GM13977 (cell line): ENCODE results near the gene PARL.

Experiments used
- DNase-seq: peaks from one replicate; pipeline ENCODE4 v3.0.0; 2012; ENCODE audit warnings: low spot score
- CTCF ChIP-seq: IDR thresholded peaks from 2 replicates; pipeline ENCODE4 v1.5.1; 2012; ENCODE audit warnings: mild to moderate bottlenecking, control low read depth; ENCODE audit not compliant: insufficient read depth; ENCODE audit errors: extremely low read depth, missing control alignments
- in situ Hi-C: fragments of 300-500 bp; cut with MboI; formaldehyde crosslinking; loops from one replicate; pipeline ENCODE4 v1.12.0; 2022; ENCODE audit warnings: low sequenced_read_pairs, low pct_unique_long_range_greater_than_20kb, mixed read lengths, inconsistent platforms; ENCODE audit not compliant: unreplicated experiment

PARL gene

GRCh38 chr3:183907176-183907575 lies 22.5 kb upstream of the PARL start:
- DNase-seq = no peak
- in situ Hi-C loops = loop anchor here (10.0 kb wide), 1 partner anchor 98 kb away; no protein-coding TSS in a partner anchor
- TF ChIP-seq CTCF = no peak

DNA sequence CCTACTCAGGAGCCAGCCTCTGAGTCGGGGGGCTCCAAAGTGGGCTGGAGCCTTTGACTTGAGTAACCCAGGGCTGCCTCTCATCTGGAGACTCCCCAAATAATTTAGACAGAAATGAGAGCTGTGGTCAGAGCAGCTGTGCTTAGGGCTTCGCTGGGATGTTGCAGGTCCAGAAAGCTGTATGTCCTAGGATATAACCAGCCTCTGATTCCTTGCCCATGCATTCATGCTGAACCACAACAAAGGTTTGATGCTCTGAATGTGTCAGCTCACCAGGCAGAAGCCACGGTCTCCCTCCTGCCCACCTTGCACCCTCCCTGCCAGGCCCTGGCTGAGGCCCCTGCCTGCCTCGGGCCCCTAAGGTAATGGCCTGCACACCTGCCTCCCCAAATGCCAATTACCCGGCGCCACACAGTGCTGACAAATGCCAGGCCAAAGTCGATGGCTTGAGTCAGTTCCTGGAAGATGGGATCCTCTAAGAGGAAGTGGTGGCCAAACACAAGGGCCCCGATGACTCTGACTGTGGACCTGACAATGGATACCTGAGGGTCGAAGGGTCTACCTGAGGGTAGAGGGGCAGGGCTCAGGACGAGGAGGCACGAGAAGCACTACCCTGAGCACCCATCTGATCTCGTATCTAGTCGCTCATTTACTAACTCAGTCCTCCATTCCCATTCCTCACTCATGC lies 21.7 kb upstream of the PARL start:
- TF ChIP-seq CTCF = no peak
- DNase-seq = no peak
- in situ Hi-C loops = loop anchor here (10.0 kb wide), 1 partner anchor 98 kb away; no protein-coding TSS in a partner anchor

DNA sequence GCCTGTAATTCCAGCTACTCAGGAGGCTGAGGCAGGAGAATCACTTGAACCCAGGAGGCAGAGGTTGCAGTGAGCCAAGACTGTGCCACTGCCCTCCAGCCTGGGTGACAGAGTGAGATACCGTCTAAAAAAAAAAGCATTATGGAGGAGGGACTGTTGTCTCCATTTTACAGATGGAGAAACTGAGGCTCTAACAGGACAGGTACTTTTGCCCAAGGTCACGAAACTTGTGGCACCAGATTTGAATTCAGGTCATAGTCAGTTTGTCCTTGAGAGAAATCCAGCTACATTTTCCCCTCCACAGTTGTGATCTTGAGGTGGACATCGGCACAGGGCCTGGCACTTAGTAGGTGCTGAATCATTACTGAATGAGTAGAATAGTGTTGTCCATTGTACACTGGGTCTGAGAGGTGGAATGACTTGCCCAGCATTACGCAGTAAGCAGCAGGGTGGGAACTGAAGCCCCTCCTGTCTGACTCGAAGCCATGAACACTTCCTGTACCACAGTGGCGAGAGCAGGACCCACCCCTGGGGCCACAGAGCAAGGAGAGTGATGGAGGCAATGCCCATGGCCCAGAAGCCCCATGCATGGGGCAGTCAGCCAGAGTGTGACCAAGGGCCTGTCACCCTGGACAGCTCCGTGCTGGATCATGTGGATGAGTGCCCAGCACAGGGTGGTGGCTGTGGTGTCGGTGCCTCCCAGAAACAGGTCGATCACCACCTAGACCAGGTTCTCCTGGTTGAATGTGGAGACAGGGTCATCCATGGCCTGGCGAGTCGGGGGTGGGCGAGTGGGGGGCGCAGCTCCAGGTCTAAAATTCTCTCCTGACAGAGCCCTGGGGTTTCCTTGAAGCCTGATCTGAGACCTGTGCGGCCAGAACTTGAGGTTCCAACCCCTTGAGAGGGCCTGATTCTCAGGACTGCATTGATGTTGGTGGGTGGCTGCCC lies 20.4 kb upstream of the PARL start:
- no peak for TF ChIP-seq CTCF
- DNase-seq = no peak
- in situ Hi-C loops = loop anchor here (10.0 kb wide), 1 partner anchor 100 kb away; no protein-coding TSS in a partner anchor

GRCh38 chr3:183898028-183898431 lies 13.3 kb upstream of the PARL start:
- TF ChIP-seq CTCF = peak; percentile 17
- in situ Hi-C loops = loop anchor here (25.0 kb wide), 1 partner anchor 339 kb away; the partner anchor contains the start of genes ALG3, EEF1AKMT4 and VWA5B2
- DNase-seq = no peak

DNA sequence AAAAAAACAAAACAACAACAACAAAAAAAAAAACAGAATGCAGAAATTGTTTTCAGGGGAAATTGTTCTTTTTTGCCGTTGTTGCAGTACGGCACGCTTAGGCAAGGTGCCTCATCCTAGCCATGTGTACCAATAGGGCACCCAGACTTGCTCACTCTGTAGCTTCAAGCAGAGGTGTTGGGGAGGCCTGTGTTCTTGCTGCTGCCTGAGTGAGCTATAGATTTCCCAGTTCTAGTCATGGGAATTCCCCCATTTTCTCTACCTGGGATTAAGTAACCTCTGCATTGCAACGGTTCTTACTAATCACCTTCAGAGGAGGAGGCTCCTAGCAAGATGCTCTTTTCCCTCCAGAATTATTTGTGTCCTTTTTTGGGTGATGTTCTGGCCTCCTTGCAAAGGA lies 12.9 kb upstream of the PARL start:
- in situ Hi-C loops = loop anchor here (25.0 kb wide), 1 partner anchor 340 kb away; the partner anchor contains the start of genes ALG3, EEF1AKMT4 and VWA5B2
- TF ChIP-seq CTCF = no peak
- DNase-seq = no peak

GRCh38 chr3:183896610-183897009 lies 11.9 kb upstream of the PARL start:
- in situ Hi-C loops = loop anchor here (25.0 kb wide), 1 partner anchor 341 kb away; the partner anchor contains the start of genes ALG3, EEF1AKMT4 and VWA5B2
- no peak for DNase-seq
- no peak for TF ChIP-seq CTCF
